ENCODE results near the gene KIF26B.

The KIF26B gene

DNA sequence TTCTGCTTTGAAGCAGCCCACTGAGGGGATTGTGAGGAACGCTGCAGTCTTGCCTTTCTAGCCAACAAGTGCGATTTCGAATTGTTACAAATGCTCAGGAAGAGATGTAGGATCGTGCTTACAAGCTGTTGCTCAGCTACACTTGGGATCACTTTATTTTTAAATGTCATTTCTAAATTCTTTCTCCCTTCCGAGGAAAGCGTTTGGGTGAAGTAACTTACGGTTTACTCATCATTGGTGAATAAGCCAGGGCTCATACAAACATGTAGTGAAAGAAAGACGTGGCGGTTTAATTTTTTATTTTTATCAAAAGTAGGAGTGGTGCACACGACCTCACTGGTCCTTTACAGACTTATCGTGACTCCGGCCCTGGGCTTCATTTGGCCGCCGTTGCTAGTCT, 386.6 kb downstream of the KIF26B start:
- no peak for DNase-seq

GRCh38 chr1:245542365-245542764, 387.6 kb downstream of the KIF26B start:
- DNase-seq, result no peak

GRCh38 chr1:245544236-245544635, 389.5 kb downstream of the KIF26B start:
- no peak for DNase-seq

DNA sequence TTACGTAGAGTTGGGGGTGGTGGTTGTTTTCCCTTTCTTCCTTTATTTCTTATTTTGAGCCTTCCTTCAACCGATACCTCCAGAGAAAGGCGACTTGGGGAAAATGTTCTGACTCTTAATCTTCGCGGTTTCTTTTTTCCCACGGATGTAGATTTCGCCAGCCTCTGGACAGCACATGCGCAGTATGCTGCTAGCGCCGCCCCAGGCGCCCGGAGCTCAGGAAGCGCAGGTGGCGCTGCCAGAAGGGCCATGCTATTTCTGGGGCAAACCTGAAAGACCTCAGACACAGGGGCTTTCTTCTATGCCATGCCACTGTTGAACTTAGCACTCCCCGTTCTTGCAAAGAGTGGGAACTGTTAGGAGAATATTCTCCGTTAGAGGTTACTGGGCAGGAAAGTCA, 392.1 kb downstream of the KIF26B start:
- DNase-seq, result no peak

GRCh38 chr1:245549996-245550719, 395.4 kb downstream of the KIF26B start:
- no peak for DNase-seq

DNA sequence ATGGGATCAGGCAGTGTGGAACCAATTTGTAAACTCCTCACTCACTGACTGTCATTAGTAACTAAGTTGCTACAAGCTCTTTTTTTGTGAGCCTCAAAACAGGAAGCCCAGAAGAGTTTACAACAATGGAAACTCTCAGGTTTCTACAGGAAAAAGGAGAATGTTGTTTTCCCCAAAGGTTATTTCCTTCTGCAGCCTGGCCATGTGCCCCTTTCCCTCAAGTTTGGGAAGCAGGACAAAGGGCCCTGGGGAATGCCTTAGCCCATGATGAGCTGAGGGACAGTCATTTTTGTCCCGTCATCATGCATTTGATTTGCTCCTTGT, 395.9 kb downstream of the KIF26B start:
- no peak for DNase-seq

GRCh38 chr1:245551536-245551935, 396.8 kb downstream of the KIF26B start:
- DNase-seq, result no peak

GRCh38 chr1:245552331-245552730, 397.5 kb downstream of the KIF26B start:
- DNase-seq, result no peak

- DNase-seq, result no peak
Observed at GRCh38 chr1:245556057-245556456, 401.3 kb downstream of the KIF26B start.

- DNase-seq, result no peak
Observed at GRCh38 chr1:245558069-245558468, 403.3 kb downstream of the KIF26B start.

DNA sequence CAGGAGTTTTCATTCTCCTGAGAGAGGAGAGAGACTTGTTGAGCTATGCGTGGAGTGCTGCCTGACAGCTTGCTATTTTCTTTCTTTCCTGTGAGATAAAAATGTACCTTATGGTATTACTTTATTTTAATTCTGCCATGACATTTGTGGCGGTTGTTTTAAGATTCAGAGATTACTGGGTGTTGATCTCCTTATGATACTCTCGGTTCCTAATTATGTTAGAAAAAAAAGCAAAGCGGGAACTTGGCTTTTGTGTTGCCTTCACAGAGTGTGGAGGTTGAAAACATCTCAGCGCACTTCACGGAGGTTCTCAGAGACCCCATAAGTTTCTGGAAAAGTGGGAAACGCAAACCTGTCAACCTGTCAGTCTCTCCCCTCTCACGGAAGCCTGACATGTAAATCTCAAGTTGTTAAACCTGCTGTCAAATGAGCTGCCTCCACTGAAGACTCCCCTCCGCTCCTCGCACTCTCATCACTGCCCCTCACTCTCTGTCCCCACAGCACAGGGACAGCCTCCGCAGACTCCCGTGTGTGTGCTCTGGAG, 405.6 kb downstream of the KIF26B start:
- no peak for DNase-seq

DNA sequence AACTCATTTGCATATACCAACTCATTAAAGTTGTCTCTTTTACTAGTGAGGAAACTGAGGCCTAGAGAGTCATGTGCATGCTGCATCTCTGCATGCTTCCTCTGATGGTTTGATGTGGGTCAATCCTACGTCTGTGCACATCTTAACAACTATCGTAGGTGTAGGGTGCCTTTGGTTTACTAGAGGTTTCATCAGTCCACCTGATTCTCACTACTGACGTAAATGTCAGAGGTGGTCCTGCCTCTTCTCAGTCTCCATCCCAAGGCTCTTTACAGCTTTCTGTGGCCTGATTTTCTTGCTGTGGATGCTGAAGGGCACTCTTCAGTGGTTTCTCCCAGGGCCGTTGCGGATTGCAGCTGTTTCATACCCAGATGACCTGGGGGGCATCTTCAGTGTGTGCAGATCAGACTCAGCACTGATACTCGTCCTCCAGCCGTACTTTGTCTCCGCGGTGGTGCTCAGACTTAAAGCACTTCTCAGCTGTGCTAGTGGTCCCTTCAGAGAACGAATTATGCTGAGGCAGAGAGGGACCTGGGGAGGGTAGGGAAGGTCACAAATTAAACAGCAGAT, 407.0 kb downstream of the KIF26B start:
- no peak for DNase-seq

GRCh38 chr1:245566134-245566533, 411.3 kb downstream of the KIF26B start:
- DNase-seq, result no peak

GRCh38 chr1:245566952-245567351, 412.2 kb downstream of the KIF26B start:
- no peak for DNase-seq

- DNase-seq, result no peak
Observed at GRCh38 chr1:245571815-245572294, 417.1 kb downstream of the KIF26B start.

- no peak for DNase-seq
Observed at GRCh38 chr1:245572709-245573108, 417.9 kb downstream of the KIF26B start.

DNA sequence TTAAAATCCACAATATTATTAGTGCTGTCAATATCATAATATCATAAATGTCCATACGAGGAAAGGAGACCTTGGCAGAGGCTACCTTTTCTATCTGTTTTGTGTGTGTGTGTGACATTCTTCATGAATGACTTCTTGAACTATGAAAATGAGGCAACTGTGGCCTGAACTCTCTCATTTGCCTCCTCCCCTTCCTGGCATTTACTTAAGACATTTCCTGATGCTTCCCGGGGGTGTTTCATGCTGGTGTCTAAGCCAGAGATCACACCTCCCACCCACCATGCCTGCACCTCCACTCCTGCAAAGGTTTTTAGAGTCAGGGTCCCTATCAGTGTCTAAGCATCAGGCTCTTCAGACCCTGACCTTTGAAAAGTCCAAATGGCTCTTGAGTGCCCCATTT, 420.9 kb downstream of the KIF26B start:
- no peak for DNase-seq

GRCh38 chr1:245576323-245576722, 421.5 kb downstream of the KIF26B start:
- DNase-seq, result no peak

GRCh38 chr1:245577191-245578157, 422.7 kb downstream of the KIF26B start:
- no peak for DNase-seq

DNA sequence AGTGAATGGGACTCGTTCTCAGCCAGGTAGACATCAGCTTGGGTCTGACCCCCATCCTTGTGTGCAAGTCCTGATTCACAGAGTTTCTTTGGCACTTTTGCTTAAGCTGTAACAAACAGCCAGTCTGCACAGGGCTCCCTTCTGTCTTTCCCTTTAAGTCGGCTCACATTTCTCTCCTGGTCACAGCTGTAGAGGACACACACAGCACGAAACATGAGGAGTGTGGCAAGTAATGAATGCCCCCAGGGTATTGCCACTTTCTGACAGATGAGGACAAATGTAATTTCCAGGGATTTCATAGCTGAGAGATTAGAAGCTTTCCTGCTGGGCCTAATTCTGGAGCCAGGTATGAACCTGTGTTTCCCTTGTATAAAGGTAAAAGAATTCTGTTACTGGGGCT, 423.5 kb downstream of the KIF26B start:
- no peak for DNase-seq

GRCh38 chr1:245578771-245579170, 424.0 kb downstream of the KIF26B start:
- DNase-seq, result no peak

DNA sequence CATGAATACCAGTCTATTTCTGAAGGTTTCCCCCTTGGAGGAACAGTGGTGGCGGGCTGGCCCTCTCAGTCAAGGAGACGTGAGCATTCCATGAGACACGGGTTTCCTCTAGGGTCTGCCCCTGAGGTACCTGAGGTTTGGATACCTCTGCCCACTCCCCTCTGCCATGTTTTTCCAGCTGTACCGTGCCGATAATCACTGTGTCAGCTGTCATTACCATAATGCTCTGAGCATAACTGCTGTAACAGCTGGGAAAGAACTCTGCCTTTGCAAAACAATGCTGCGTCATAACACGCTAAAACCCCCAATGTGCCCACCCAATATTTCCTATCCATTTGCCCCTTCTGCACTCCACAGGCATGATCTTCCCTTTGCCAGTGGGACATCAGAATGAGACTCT, 425.1 kb downstream of the KIF26B start:
- DNase-seq, result no peak

GRCh38 chr1:245580651-245581050, 425.9 kb downstream of the KIF26B start:
- DNase-seq, result no peak

Measured in NCI-H774 (cell line).